IMR-90 (cell line): ENCODE results near the gene ZNF19. TPM values are rescaled to one million over a fixed set of nuclear protein-coding genes. Genes with fewer than 3 reads are reported as not detected.

Experiments used
- ATAC-seq: fragments of 200-7000 bp; cut with Tn5 transposase; 2 replicates; pipeline ENCODE4 v1.9.1; 2020; ENCODE audit warnings: low read depth, mild to moderate bottlenecking, moderate library complexity
- BruUV-seq: library from RNA; stranded (reverse); fragments of 400-500 nt; replicated peaks from 2 replicates; lab custom pipeline; 2021; lab: Mats Ljungman, UMichigan
- CTCF ChIA-PET: fragments of 300-600 bp; formaldehyde crosslinking; extraction: SDS; loops from one replicate; lab custom pipeline; 2021; ENCODE audit warnings: antibody characterized with exemption; lab: Yijun Ruan, JAX
- POLR2A ChIA-PET: fragments of 300-600 bp; sonication (Branson Sonifier 250); formaldehyde crosslinking; loops from one replicate; lab custom pipeline; 2022; ENCODE audit warnings: antibody characterized with exemption; ENCODE audit not compliant: unreplicated experiment; lab: Charles Lee
- DNase-seq: peaks from one replicate; pipeline ENCODE4 v3.0.0; 2013
- H2AFZ ChIP-seq: replicated peaks from 2 replicates; pipeline ENCODE3; 2013; ENCODE audit warnings: low read length, mild to moderate bottlenecking; ENCODE audit not compliant: poor library complexity
- H2AK5ac ChIP-seq: 2 replicates; pipeline ENCODE4 v1.6.1; 2013; ENCODE audit warnings: low read depth, low read length, inconsistent platforms
- H2AK9ac ChIP-seq: replicated peaks from 2 replicates; pipeline ENCODE3; 2013; ENCODE audit warnings: mild to moderate bottlenecking, low read depth, low read length, moderate library complexity; ENCODE audit not compliant: poor library complexity
- H2BK120ac ChIP-seq: 2 replicates; pipeline ENCODE4 v1.6.1; 2013; ENCODE audit warnings: low read depth, low read length, inconsistent platforms
- H2BK15ac ChIP-seq: 3 replicates; pipeline ENCODE4 v1.6.1; 2013; ENCODE audit warnings: low read depth, low read length, inconsistent platforms
- H2BK20ac ChIP-seq: 2 replicates; pipeline ENCODE4 v1.6.1; 2013; ENCODE audit warnings: low read depth, mild to moderate bottlenecking, inconsistent platforms, low read length, moderate library complexity
- H2BK5ac ChIP-seq: 2 replicates; pipeline ENCODE4 v1.6.1; 2013; ENCODE audit warnings: mild to moderate bottlenecking, low read depth, low read length, inconsistent platforms; ENCODE audit not compliant: poor library complexity, severe bottlenecking
- H3K14ac ChIP-seq: replicated peaks from 2 replicates; pipeline ENCODE4 v1.6.1; 2013; ENCODE audit warnings: low read depth, low read length, inconsistent platforms
- H3K18ac ChIP-seq: 2 replicates; pipeline ENCODE4 v1.6.1; 2013; ENCODE audit warnings: low read depth, low read length, control low read depth
- H3K23ac ChIP-seq: 2 replicates; pipeline ENCODE4 v1.6.1; 2013; ENCODE audit warnings: low read depth, low read length, inconsistent platforms
- H3K27ac ChIP-seq: 2 replicates; pipeline ENCODE4 v1.5.1; 2013; ENCODE audit warnings: mild to moderate bottlenecking, control low read depth, low read length; ENCODE audit not compliant: insufficient read depth
- H3K27me3 ChIP-seq: 2 replicates; pipeline ENCODE4 v1.6.1; 2013; ENCODE audit warnings: low read length; ENCODE audit not compliant: control insufficient read depth, insufficient read depth
- H3K36me3 ChIP-seq: 2 replicates; pipeline ENCODE4 v1.6.1; 2013; ENCODE audit warnings: low read length, mixed read lengths; ENCODE audit not compliant: control insufficient read depth, insufficient read depth
- H3K4ac ChIP-seq: 2 replicates; pipeline ENCODE4 v1.6.1; 2013; ENCODE audit warnings: low read depth, low read length, inconsistent platforms
- H3K4me1 ChIP-seq: 2 replicates; pipeline ENCODE4 v1.6.1; 2013; ENCODE audit warnings: low read length, mixed read lengths; ENCODE audit not compliant: control insufficient read depth, insufficient read depth
- H3K4me2 ChIP-seq: 2 replicates; pipeline ENCODE4 v1.6.1; 2013; ENCODE audit warnings: low read depth, mild to moderate bottlenecking, control low read depth, low read length, moderate library complexity
- H3K4me3 ChIP-seq: 2 replicates; pipeline ENCODE4 v1.5.1; 2013; ENCODE audit warnings: low read depth, mild to moderate bottlenecking, control low read depth, low read length, moderate library complexity; ENCODE audit not compliant: insufficient read depth
- H3K56ac ChIP-seq: 2 replicates; pipeline ENCODE4 v1.6.1; 2013; ENCODE audit warnings: low read length, inconsistent platforms; ENCODE audit not compliant: insufficient read depth; ENCODE audit errors: extremely low read depth
- H3K79me1 ChIP-seq, 2 experiments: 2 replicates each; pipeline ENCODE4 v1.6.1; 2013; ENCODE audit warnings: low read length in 2 of 2, inconsistent platforms in 1 of 2, low read depth in 1 of 2
- H3K9ac ChIP-seq: 2 replicates; pipeline ENCODE4 v1.6.1; 2013; ENCODE audit warnings: low read depth, low read length, control low read depth
- H3K9me1 ChIP-seq: 2 replicates; pipeline ENCODE4 v1.6.1; 2013; ENCODE audit warnings: low read length, inconsistent platforms; ENCODE audit not compliant: insufficient read depth
- H3K9me3 ChIP-seq: 2 replicates; pipeline ENCODE4 v1.6.1; 2013; ENCODE audit warnings: low read length; ENCODE audit not compliant: control insufficient read depth, insufficient read depth
- H4K20me1 ChIP-seq: 2 replicates; pipeline ENCODE4 v1.6.1; 2013; ENCODE audit warnings: low read length, inconsistent platforms; ENCODE audit not compliant: insufficient read depth
- H4K5ac ChIP-seq: 2 replicates; pipeline ENCODE4 v1.6.1; 2013; ENCODE audit warnings: mild to moderate bottlenecking, low read depth, low read length, control low read depth
- H4K8ac ChIP-seq, 2 experiments: 2 replicates each; pipeline ENCODE4 v1.6.1; 2013; ENCODE audit warnings: low read depth in 2 of 2, low read length in 2 of 2, control low read depth in 1 of 2, inconsistent platforms in 1 of 2
- H4K91ac ChIP-seq: 2 replicates; pipeline ENCODE4 v1.6.1; 2013; ENCODE audit warnings: low read depth, low read length, inconsistent platforms; ENCODE audit not compliant: insufficient read depth
- BHLHE40 ChIP-seq: fragments of 150-350 bp; IDR thresholded peaks from 2 replicates; pipeline ENCODE4 v1.6.1; 2016; ENCODE audit warnings: mild to moderate bottlenecking, low read depth, low read length
- CTCF ChIP-seq: conservative IDR thresholded peaks from 2 replicates; pipeline ENCODE4 v1.5.1; 2012; ENCODE audit warnings: mild to moderate bottlenecking, low read depth, low read length, improper control_type of control experiment
- ELK1 ChIP-seq: fragments of 150-350 bp; IDR thresholded peaks from 2 replicates; pipeline ENCODE4 v1.6.1; 2016; ENCODE audit warnings: low read depth, mild to moderate bottlenecking, low read length, moderate library complexity, borderline replicate concordance
- MAZ ChIP-seq: IDR thresholded peaks from 2 replicates; pipeline ENCODE4 v1.6.1; 2012; ENCODE audit warnings: low read depth, mild to moderate bottlenecking, low read length, improper control_type of control experiment, moderate library complexity, borderline replicate concordance
- NFE2L2 ChIP-seq: fragments of 150-350 bp; IDR thresholded peaks from 2 replicates; pipeline ENCODE4 v1.6.1; 2016; ENCODE audit warnings: low read depth, mild to moderate bottlenecking, low read length
- RFX5 ChIP-seq: IDR thresholded peaks from 2 replicates; pipeline ENCODE4 v1.8.0; 2012; ENCODE audit warnings: low read depth, mild to moderate bottlenecking, low read length, moderate library complexity
- USF2 ChIP-seq: fragments of 150-350 bp; IDR thresholded peaks from 2 replicates; pipeline ENCODE4 v1.6.1; 2017; ENCODE audit warnings: mild to moderate bottlenecking, antibody characterized with exemption, low read length, low read depth
- WGBS, 2 experiments: methylation state at CpG; one replicate each; pipeline versions ENCODE4 v1.1.5 to v1.1.7; 2013; ENCODE audit warnings: missing lambda C conversion rate in 2 of 2; ENCODE audit not compliant: insufficient read length in 1 of 2; ENCODE audit errors: extremely low coverage in 2 of 2; 5-methylcytosine and 5-hydroxymethylcytosine counted together
- dilution Hi-C: fragments of 300-500 bp; cut with HindIII; formaldehyde crosslinking; loops from one replicate; pipeline ENCODE4 v1.14.3; 2018; ENCODE audit warnings: low sequenced_read_pairs; ENCODE audit not compliant: unreplicated experiment
- in situ Hi-C: fragments of 300-500 bp; cut with MboI; formaldehyde crosslinking; loops from 3 replicates; pipeline ENCODE4 v1.14.3; 2019; ENCODE audit warnings: low sequenced_read_pairs, inconsistent platforms, mixed read lengths
- intact Hi-C: fragments of 100-400 bp; cut with micrococcal nuclease; formaldehyde crosslinking; loops from 2 replicates; pipeline ENCODE4 v1.10.0; 2022
- polyA plus RNA-seq, 3 experiments: library from polyadenylated mRNA; depleted of rRNA; stranded (reverse); fragments of >200 nt; gene quantifications; 2 replicates each; pipeline ENCODE4 v1.2.3, GENCODE V29; 2012; ENCODE audit warnings: low replicate concordance in 1 of 3
- total RNA-seq: library from RNA; depleted of rRNA; stranded (reverse); fragments of >200 nt; gene quantifications from 2 replicates; pipeline ENCODE4 v1.2.3, GENCODE V29; 2012

Gene ZNF19
- total and polyA plus RNA-seq, 2 of the 4 experiments (the other 2 are of a cell fraction), result 0.89 to 2.9 TPM

- Histone ChIP-seq H2AFZ (no peak overlapping the region), H2BK15ac (no peak overlapping the region), H2BK120ac (no peak overlapping the region), H3K4ac (no peak overlapping the region), H3K36me3 (no peaks in the 10 kb centered on the region), H4K5ac (no peak overlapping the region), H4K20me1 (no peaks in the 10 kb centered on the region), H3K9me3 (no peaks in the 10 kb centered on the region), H4K8ac (no peak overlapping the region), H3K4me3 (no peak overlapping the region), H3K4me2 (no peak overlapping the region), H3K79me1 (no peaks in the 10 kb centered on the region), H2BK20ac (no peak overlapping the region), H3K4me1 (no peaks in the 10 kb centered on the region), H3K23ac (no peak overlapping the region), H3K27ac (no peak overlapping the region), H3K9ac (no peak overlapping the region), H2BK5ac (no peak overlapping the region), H3K27me3 (peaks cover 2% of the 10 kb centered on the region; the same call in 1 of the 2 replicates), H4K91ac (no peak overlapping the region), H3K9me1 (no peaks in the 10 kb centered on the region), H2AK5ac (no peak overlapping the region), H3K18ac (no peak overlapping the region), H3K14ac (no peak overlapping the region), H2AK9ac (no peak overlapping the region), H3K56ac (no peak overlapping the region)
- ChIA-PET CTCF (no interaction called here), POLR2A (no interaction called here)
- no peak for ATAC-seq
- in situ Hi-C loops, result no loop called here
- no CpG with 5 or more reads among the region's 3 CpGs for WGBS, 2 experiments
- no peak for TF ChIP-seq BHLHE40
- TF ChIP-seq ELK1, result no peak
- TF ChIP-seq CTCF, result no peak
- no peak for TF ChIP-seq USF2
- no peak for TF ChIP-seq NFE2L2
- TF ChIP-seq MAZ, result no peak
- no peak for TF ChIP-seq RFX5
- dilution Hi-C loops, result no loop called here
- no TSS peak for BruUV-seq
- DNase-seq, result no peak
- intact Hi-C loops, result no loop called here
Observed at GRCh38 chr16:71532366-71532765, 43.2 kb upstream of the ZNF19 start.
